ENCODE measurements around the gene MYO5A. TPM values are rescaled to one million over a fixed set of nuclear protein-coding genes. Genes with fewer than 3 reads are reported as not detected.

The MYO5A gene
- total RNA-seq, 3 donors from 2014 or later = 4.1 to 26.7 (median 12.6) TPM

GRCh38 chr15:52290800-52291199 lies 237.9 kb downstream of the MYO5A start:
- peaks cover 29% of the 10 kb centered on the region for H3K4me1 ChIP-seq (ENCODE audit: low read depth)

GRCh38 chr15:52290329-52290728 lies 238.4 kb downstream of the MYO5A start:
- ATAC-seq = no peak
- Histone ChIP-seq H3K36me3 (ENCODE audit: low read depth) (peaks cover 6% of the 10 kb centered on the region), H3K4me3 (no peak overlapping the region), H3K9me3 (no peaks in the 10 kb centered on the region), H3K4me1 (ENCODE audit: low read depth) (peaks cover 29% of the 10 kb centered on the region)
- no peak for TF ChIP-seq CTCF (IDR thresholded peaks at IDR 0.05)
- intact Hi-C loops (cut with DNase I, micrococcal nuclease) = no loop called here
- DNase-seq = no peak

More at GRCh38 chr15:52290800-52291199, 237.9 kb downstream of the MYO5A start:
- no peak for DNase-seq
- Histone ChIP-seq H3K4me3 (no peak overlapping the region), H3K9me3 (no peaks in the 10 kb centered on the region), H3K36me3 (ENCODE audit: low read depth) (peaks cover 6% of the 10 kb centered on the region)
- no peak for ATAC-seq
- intact Hi-C loops (cut with DNase I, micrococcal nuclease) = no loop called here
- TF ChIP-seq CTCF (IDR thresholded peaks at IDR 0.05) = no peak

GRCh38 chr15:52289629-52290081 lies 239.0 kb downstream of the MYO5A start:
- TF ChIP-seq CTCF (IDR thresholded peaks at IDR 0.05) = no peak
- Histone ChIP-seq H3K9me3 (no peaks in the 10 kb centered on the region), H3K4me1 (ENCODE audit: low read depth) (peaks cover 26% of the 10 kb centered on the region), H3K36me3 (ENCODE audit: low read depth) (peaks cover 6% of the 10 kb centered on the region), H3K4me3 (no peak overlapping the region)
- intact Hi-C loops (cut with DNase I, micrococcal nuclease) = no loop called here
- ATAC-seq (peak; percentile 54), DNase-seq (peak in 2 of 3 donors; percentile 56 to 77)

GRCh38 chr15:52288986-52289385 lies 239.7 kb downstream of the MYO5A start:
- no peak for TF ChIP-seq CTCF (IDR thresholded peaks at IDR 0.05)
- ATAC-seq (no peak), DNase-seq (peak in 2 of 3 donors; percentile 13 to 36)
- Histone ChIP-seq H3K9me3 (no peaks in the 10 kb centered on the region), H3K4me3 (no peak overlapping the region), H3K36me3 (ENCODE audit: low read depth) (peaks cover 2% of the 10 kb centered on the region), H3K4me1 (ENCODE audit: low read depth) (peaks cover 25% of the 10 kb centered on the region)
- intact Hi-C loops (cut with DNase I, micrococcal nuclease) = no loop called here

GRCh38 chr15:52288051-52288942 lies 240.4 kb downstream of the MYO5A start:
- Histone ChIP-seq H3K36me3 (ENCODE audit: low read depth) (no peaks in the 10 kb centered on the region), H3K4me1 (ENCODE audit: low read depth) (peaks cover 19% of the 10 kb centered on the region), H3K9me3 (no peaks in the 10 kb centered on the region), H3K4me3 (no peak overlapping the region)
- TF ChIP-seq CTCF (IDR thresholded peaks at IDR 0.05) = no peak
- ATAC-seq = peak; percentile 90
- intact Hi-C loops (cut with DNase I, micrococcal nuclease) = no loop called here
- DNase-seq = peak; percentile 82 to 86 (median 84)

Measured in mucosa of descending colon (tissue), 3 donors.